A549 (cell line): ENCODE measurements around the gene IRF9. TPM values are rescaled to one million over a fixed set of nuclear protein-coding genes. Genes with fewer than 3 reads are reported as not detected.

Source experiments
- ATAC-seq, 2 experiments: fragments of 200-7000 bp in 1 of 2; fragments of >200 bp in 1 of 2; cut with Nextera tagmentation in 1 of 2; cut with Tn5 transposase in 1 of 2; 3 replicates each; pipeline versions ENCODE4 v1.8.0 to v1.9.1; 2018 to 2020; ENCODE audit warnings: mild to moderate bottlenecking in 1 of 2, moderate library complexity in 1 of 2
- CTCF ChIA-PET: fragments of 300-600 bp; sonication (Branson Sonifier 250); formaldehyde crosslinking; extraction: SDS; loops from one replicate; lab custom pipeline; 2021; ENCODE audit warnings: antibody characterized with exemption, inconsistent platforms; lab: Yijun Ruan, JAX
- POLR2A ChIA-PET: fragments of 350-600 bp; formaldehyde crosslinking; extraction: SDS; loops from one replicate; lab custom pipeline; 2021; ENCODE audit warnings: antibody characterized with exemption, inconsistent platforms; lab: Yijun Ruan, JAX
- DNase-seq, 2 experiments: peaks; one replicate each; pipeline versions ENCODE4 v3.0.0 to v3.0.0-alpha.2; 2011 to 2016; ENCODE audit warnings: low read depth in 1 of 2, low spot score in 1 of 2
- FAIRE-seq: peaks from 2 replicates; lab custom pipeline; 2011; peaks lifted over from hg19 to GRCh38; lab: Jason Lieb, UNC
- H3K27ac ChIP-seq, 2 experiments: fragments of >200 bp; sonication (Bioruptor Twin); formaldehyde crosslinking; 3 replicates each; pipeline ENCODE4 v1.5.1; 2016 to 2017
- H3K4me1 ChIP-seq: fragments of >200 bp; sonication (Bioruptor Twin); formaldehyde crosslinking; 3 replicates; pipeline ENCODE4 v1.6.1; 2016
- H3K4me2 ChIP-seq: fragments of >200 bp; sonication (Bioruptor Twin); formaldehyde crosslinking; 3 replicates; pipeline ENCODE4 v1.6.1; 2016
- H3K4me3 ChIP-seq: fragments of >200 bp; sonication (Bioruptor Twin); formaldehyde crosslinking; 3 replicates; pipeline ENCODE4 v1.5.1; 2016
- H3K9me3 ChIP-seq: fragments of >200 bp; sonication (Bioruptor Twin); formaldehyde crosslinking; 3 replicates; pipeline ENCODE4 v1.6.1; 2016
- BCL3 ChIP-seq: fragments of >200 bp; sonication (Bioruptor Twin); formaldehyde crosslinking; IDR thresholded peaks from 3 replicates; pipeline ENCODE4 v1.6.1; 2016
- CBX8 ChIP-seq: fragments of 200-600 bp; sonication (generic); IDR thresholded peaks from 2 replicates; pipeline ENCODE4 v1.6.1; 2016
- CHD4 ChIP-seq: fragments of 200-600 bp; sonication (generic); IDR thresholded peaks from 2 replicates; pipeline ENCODE4 v1.6.1; 2016; ENCODE audit warnings: antibody characterized with exemption, mild to moderate bottlenecking, borderline replicate concordance
- CTCF ChIP-seq: fragments of >200 bp; sonication (Bioruptor Twin); formaldehyde crosslinking; IDR thresholded peaks from 3 replicates; pipeline ENCODE4 v1.5.1; 2016
- ELK1 ChIP-seq: fragments of 150-350 bp; IDR thresholded peaks from 2 replicates; pipeline ENCODE4 v1.6.1; 2014; ENCODE audit warnings: low read depth, mild to moderate bottlenecking, low read length
- GATA3 ChIP-seq: IDR thresholded peaks from 2 replicates; pipeline ENCODE4 v1.6.1; 2012; ENCODE audit warnings: borderline replicate concordance
- HOXB5 ChIP-seq: fragments of 250-450 bp; sonication (Bioruptor Pico); IDR thresholded peaks from 2 replicates; pipeline ENCODE4 v1.5.0; 2020; ENCODE audit warnings: mild to moderate bottlenecking, moderate library complexity
- KDM5A ChIP-seq: fragments of 200-600 bp; sonication (generic); IDR thresholded peaks from 2 replicates; pipeline ENCODE4 v1.6.1; 2016; ENCODE audit warnings: antibody characterized with exemption, mild to moderate bottlenecking
- MYC ChIP-seq: IDR thresholded peaks from 2 replicates; pipeline ENCODE4 v1.6.1; 2012; ENCODE audit warnings: mild to moderate bottlenecking, inconsistent platforms, low read length, improper control_type of control experiment, borderline replicate concordance
- NPAS2 ChIP-seq: fragments of 250-450 bp; sonication (Bioruptor Pico); IDR thresholded peaks from 2 replicates; pipeline ENCODE4 v1.8.0; 2022; ENCODE audit warnings: mild to moderate bottlenecking, moderate library complexity, borderline replicate concordance
- RFX5 ChIP-seq: fragments of 450-650 bp; IDR thresholded peaks from 2 replicates; pipeline ENCODE4 v1.7.1; 2014; ENCODE audit warnings: antibody characterized with exemption, mild to moderate bottlenecking, moderate library complexity
- RNF2 ChIP-seq: fragments of 200-600 bp; sonication (generic); IDR thresholded peaks from 2 replicates; pipeline ENCODE4 v1.6.1; 2016; ENCODE audit warnings: low read depth, mild to moderate bottlenecking, antibody characterized with exemption, moderate library complexity, borderline replicate concordance
- USF2 ChIP-seq: fragments of 450-650 bp; IDR thresholded peaks from 2 replicates; pipeline ENCODE4 v1.6.1; 2014; ENCODE audit warnings: antibody characterized with exemption
- WGBS: methylation state at CpG from one replicate; pipeline ENCODE4 v1.1.6; 2017; ENCODE audit errors: missing lambda C conversion rate; 5-methylcytosine and 5-hydroxymethylcytosine counted together
- polyA plus RNA-seq, 4 experiments: library from polyadenylated mRNA; depleted of rRNA in 3 of 4; stranded (reverse); fragments of >200 nt; fragmentation: RNase III in 1 of 4; extraction: RNeasy Plus Mini Kit Qiagen cat#74134 plus additional on column Dnase treatment in 1 of 4; gene quantifications; 2 replicates in 3 of 4; 3 replicates in 1 of 4; pipeline ENCODE4 v1.2.3, GENCODE V29; 2011 to 2017

IRF9 gene
- polyA plus RNA-seq, 2 of the 4 experiments (the other 2 are of a cell fraction), result 19.0 to 23.1 TPM

- Histone ChIP-seq H3K4me3 (no peak overlapping the region), H3K4me2 (no peak overlapping the region), H3K9me3 (no peaks in the 10 kb centered on the region), H3K27ac (no peak overlapping the region), H3K4me1 (no peaks in the 10 kb centered on the region)
- FAIRE-seq (no peak), ATAC-seq (no peak), DNase-seq (no peak)
- TF ChIP-seq MYC, result no peak
- no peak for TF ChIP-seq KDM5A
- 87% methylated on average over 12 of the region's 12 CpGs for WGBS
- ChIA-PET POLR2A (interaction anchor here (1.1 to 2.3 kb wide), 2 partner anchors 12 to 18 kb away, joined by 5 to 7 read pairs; partner anchors contain the start of genes IPO4 and TM9SF1), CTCF (interaction anchor here (1.0 to 1.3 kb wide), 3 partner anchors 17 to 119 kb away, joined by 3 to 6 read pairs (median 4); partner anchors contain the start of gene IRF9)
These were observed 16.2 kb downstream of the IRF9 start for GRCh38 chr14:24177041-24177825.

- no peaks in the 10 kb centered on the region for H3K4me1 ChIP-seq
- no peaks in the 10 kb centered on the region for H3K9me3 ChIP-seq
- POLR2A ChIA-PET, result interaction anchor here (1.1 kb wide), 1 partner anchor 18 kb away, joined by 5 read pairs; the partner anchor contains the start of gene TM9SF1
- ATAC-seq (no peak), FAIRE-seq (no peak), DNase-seq (no peak)
- no peak overlapping the region for H3K27ac ChIP-seq
- CTCF ChIA-PET, result interaction anchor here (1.0 to 1.3 kb wide), 3 partner anchors 17 to 120 kb away, joined by 3 to 6 read pairs (median 4); partner anchors contain the start of gene IRF9
- whole genome bisulfite sequencing, result 94% methylated on average over 6 of the region's 14 CpGs
- no peak for TF ChIP-seq RNF2
- no peak for TF ChIP-seq USF2
- TF ChIP-seq RFX5, result no peak
- no peak for TF ChIP-seq CHD4
- TF ChIP-seq GATA3, result no peak
- TF ChIP-seq HOXB5 (CRISPR knock-in tag), result no peak
- no peak for TF ChIP-seq CBX8
- TF ChIP-seq BCL3, result no peak
- no peak for TF ChIP-seq CTCF
- no peak overlapping the region for H3K4me3 ChIP-seq
- H3K4me2 ChIP-seq, result no peak overlapping the region
These were observed 16.8 kb downstream of the IRF9 start for GRCh38 chr14:24177891-24178290.

GRCh38 chr14:24178399-24179178 lies 17.5 kb downstream of the IRF9 start:
- FAIRE-seq (no peak), ATAC-seq (no peak), DNase-seq (no peak)
- Histone ChIP-seq H3K9me3 (no peaks in the 10 kb centered on the region), H3K4me3 (no peak overlapping the region), H3K27ac (no peak overlapping the region), H3K4me2 (no peak overlapping the region), H3K4me1 (no peaks in the 10 kb centered on the region)
- TF ChIP-seq ELK1 (no peak), NPAS2 (CRISPR knock-in tag) (no peak)
- 88% methylated on average over 12 of the region's 12 CpGs for WGBS
- CTCF ChIA-PET, result interaction anchor here (1.1 to 8.0 kb wide), 3 partner anchors 8 to 18 kb away, joined by 4 to 64 read pairs (median 4); partner anchors contain the start of gene IRF9
- POLR2A ChIA-PET, result interaction anchor here (1.7 to 1.9 kb wide), 2 partner anchors 10 to 18 kb away, joined by 5 to 9 read pairs; partner anchors contain the start of genes IPO4 and IRF9
